ENCODE measurements around the gene KRTAP9-2.
A peak's percentile ranks its signal among the peaks of the same experiment; 100 is the strongest.

The KRTAP9-2 gene

DNA sequence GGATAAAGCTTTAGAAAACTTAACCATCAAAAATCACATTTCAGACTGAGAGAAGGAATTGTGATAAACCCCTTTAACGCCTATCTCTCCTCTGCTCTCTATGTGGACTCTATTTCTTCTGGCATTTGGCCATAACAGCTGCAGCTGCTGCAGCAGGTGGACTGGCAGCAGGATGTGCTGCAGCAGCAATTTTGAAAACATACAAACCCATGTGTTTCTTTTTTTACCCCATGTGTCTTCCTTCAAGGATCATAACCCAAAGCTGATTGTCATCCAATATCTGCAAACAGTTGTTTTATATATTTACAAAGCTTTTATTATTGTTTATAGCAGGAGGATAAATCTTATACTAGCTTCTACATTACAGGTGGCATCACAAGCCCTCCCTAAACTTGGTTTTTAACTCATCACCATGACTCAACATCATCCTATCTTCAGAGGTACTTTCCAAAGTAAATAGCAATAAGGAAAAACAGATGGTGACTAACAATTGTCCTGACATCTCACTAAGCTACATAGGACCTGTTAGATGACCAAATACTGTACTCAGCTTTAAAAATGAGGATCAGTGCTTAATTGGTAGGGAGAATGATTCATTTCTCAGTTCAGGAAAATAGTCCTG, 14.5 kb upstream of the KRTAP9-2 start (continued):
- TF ChIP-seq, protein P1, sequence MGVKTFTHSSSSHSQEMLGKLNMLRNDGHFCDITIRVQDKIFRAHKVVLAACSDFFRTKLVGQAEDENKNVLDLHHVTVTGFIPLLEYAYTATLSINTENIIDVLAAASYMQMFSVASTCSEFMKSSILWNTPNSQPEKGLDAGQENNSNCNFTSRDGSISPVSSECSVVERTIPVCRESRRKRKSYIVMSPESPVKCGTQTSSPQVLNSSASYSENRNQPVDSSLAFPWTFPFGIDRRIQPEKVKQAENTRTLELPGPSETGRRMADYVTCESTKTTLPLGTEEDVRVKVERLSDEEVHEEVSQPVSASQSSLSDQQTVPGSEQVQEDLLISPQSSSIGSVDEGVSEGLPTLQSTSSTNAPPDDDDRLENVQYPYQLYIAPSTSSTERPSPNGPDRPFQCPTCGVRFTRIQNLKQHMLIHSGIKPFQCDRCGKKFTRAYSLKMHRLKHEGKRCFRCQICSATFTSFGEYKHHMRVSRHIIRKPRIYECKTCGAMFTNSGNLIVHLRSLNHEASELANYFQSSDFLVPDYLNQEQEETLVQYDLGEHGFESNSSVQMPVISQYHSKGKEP (tag by site-specific recombination; IDR thresholded peaks at IDR 0.05): peak; percentile 89
- peak; percentile 17; the same call in 1 of the 2 replicates for TF ChIP-seq OSR2 (tag by site-specific recombination; IDR thresholded peaks at IDR 0.05)

DNA sequence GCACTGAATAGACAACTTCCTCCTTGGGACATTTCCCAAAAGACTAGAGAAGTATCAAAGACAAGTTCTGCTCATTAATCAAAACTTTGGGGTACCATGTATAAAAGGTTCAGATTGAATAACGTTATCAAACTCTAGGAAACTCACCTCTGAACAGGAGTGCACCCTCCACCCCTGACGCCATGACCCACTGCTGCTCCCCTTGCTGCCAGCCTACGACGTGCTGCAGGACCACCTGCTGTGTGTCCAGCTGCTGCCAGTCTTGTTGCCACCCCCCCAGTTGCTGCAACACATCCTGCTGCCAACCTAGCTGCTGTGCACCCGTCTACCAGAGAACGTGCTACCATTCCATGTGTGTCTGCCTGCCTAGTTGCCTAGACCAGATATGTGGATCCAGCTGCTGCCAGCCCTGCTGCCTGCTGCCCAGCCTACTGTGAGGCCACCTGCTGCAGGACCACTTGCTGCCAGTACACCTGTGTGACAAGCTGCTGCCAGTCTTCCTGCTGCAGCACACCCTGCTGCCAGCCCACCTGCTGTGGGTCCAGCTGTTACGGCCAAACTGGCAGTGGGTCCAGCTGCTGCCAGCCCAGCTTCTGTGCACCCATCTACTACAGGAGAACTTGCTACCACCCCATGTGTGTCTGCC, 13.8 kb upstream of the KRTAP9-2 start:
- no peak for TF ChIP-seq ZNF549 (tag by site-specific recombination; IDR thresholded peaks at IDR 0.05)
- TF ChIP-seq SCRT2 (tag by site-specific recombination; IDR thresholded peaks at IDR 0.05): peak; percentile 42; the same call in 1 of the 2 replicates
- TF ChIP-seq ZNF776 (tag by site-specific recombination; IDR thresholded peaks at IDR 0.05; ENCODE audit: borderline replicate concordance): no peak
- TF ChIP-seq, protein P2, sequence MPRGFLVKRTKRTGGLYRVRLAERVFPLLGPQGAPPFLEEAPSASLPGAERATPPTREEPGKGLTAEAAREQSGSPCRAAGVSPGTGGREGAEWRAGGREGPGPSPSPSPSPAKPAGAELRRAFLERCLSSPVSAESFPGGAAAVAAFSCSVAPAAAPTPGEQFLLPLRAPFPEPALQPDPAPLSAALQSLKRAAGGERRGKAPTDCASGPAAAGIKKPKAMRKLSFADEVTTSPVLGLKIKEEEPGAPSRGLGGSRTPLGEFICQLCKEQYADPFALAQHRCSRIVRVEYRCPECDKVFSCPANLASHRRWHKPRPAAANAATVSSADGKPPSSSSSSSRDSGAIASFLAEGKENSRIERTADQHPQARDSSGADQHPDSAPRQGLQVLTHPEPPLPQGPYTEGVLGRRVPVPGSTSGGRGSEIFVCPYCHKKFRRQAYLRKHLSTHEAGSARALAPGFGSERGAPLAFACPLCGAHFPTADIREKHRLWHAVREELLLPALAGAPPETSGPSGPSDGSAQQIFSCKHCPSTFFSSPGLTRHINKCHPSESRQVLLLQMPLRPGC (tag by site-specific recombination; IDR thresholded peaks at IDR 0.05): no peak
- no peak for TF ChIP-seq HOXA7 (CRISPR knock-in tag; IDR thresholded peaks at IDR 0.05; ENCODE audit: borderline replicate concordance)
- no peak for TF ChIP-seq ZNF202 (tag by site-specific recombination; IDR thresholded peaks at IDR 0.05; ENCODE audit: borderline replicate concordance)
- no peak for TF ChIP-seq ZNF654 (tag by site-specific recombination; IDR thresholded peaks at IDR 0.05; ENCODE audit: low read depth)
- no peak for TF ChIP-seq ZNF76 (tag by site-specific recombination; IDR thresholded peaks at IDR 0.05; ENCODE audit: borderline replicate concordance, low read depth)
- no peak for TF ChIP-seq ZNF707 (tag by site-specific recombination; IDR thresholded peaks at IDR 0.05)
- TF ChIP-seq ZIC2 (tag by site-specific recombination; IDR thresholded peaks at IDR 0.05): peak; percentile 83
- peak; percentile 49; the same call in 1 of the 2 replicates for TF ChIP-seq SCRT1 (tag by site-specific recombination; IDR thresholded peaks at IDR 0.05; ENCODE audit: borderline replicate concordance)
- TF ChIP-seq ZNF157 (tag by site-specific recombination; IDR thresholded peaks at IDR 0.05): no peak
- no peak for TF ChIP-seq ZNF530 (tag by site-specific recombination; IDR thresholded peaks at IDR 0.05; ENCODE audit: low read depth)
- Histone ChIP-seq H3K27ac (ENCODE audit: extremely low read depth, low read depth, low read length) (no peak overlapping the region), H3K9me3 (ENCODE audit: control insufficient read depth, insufficient read depth, low read depth, low read length) (no peaks in the 10 kb centered on the region), H3K36me3 (ENCODE audit: control insufficient read depth in 2 of 2, insufficient read depth in 1 of 2, low read length in 2 of 2) (no peaks in the 10 kb centered on the region), H3K4me1 (ENCODE audit: control insufficient read depth, insufficient read depth, low read length) (peaks cover 4% of the 10 kb centered on the region; the same call in 1 of the 2 replicates), H3K4me3 (ENCODE audit: low read depth, low read length) (no peak overlapping the region)
- POLR2A ChIA-PET: no interaction called here
- CTCF ChIA-PET: interaction anchor here (0.6 kb wide), 1 partner anchor 429 kb away, joined by 3 read pairs; no protein-coding TSS in a partner anchor

DNA sequence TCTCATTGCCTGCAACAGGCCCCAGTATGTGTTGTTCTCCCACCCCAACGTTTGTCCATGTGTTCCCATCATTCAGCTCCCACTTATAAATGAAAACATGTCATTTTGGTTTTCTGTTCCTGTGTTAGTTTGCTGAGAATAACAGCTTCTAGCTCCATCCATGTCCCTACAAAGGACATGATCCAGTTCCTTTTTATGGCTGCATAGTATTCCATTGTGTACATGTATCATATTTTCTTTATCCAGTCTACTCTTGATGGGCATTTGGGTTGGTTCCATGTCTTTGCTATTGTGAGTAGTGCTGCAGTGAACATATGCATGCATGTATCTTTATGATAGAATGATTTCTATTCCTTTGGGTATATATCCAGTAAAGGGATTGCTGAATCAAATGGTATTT, 10.8 kb upstream of the KRTAP9-2 start:
- Histone ChIP-seq H3K27ac (ENCODE audit: extremely low read depth, low read depth, low read length) (no peak overlapping the region), H3K4me3 (ENCODE audit: low read depth, low read length) (no peak overlapping the region), H3K9me3 (ENCODE audit: control insufficient read depth, insufficient read depth, low read depth, low read length) (no peaks in the 10 kb centered on the region), H3K36me3 (ENCODE audit: control insufficient read depth in 2 of 2, insufficient read depth in 1 of 2, low read length in 2 of 2) (no peaks in the 10 kb centered on the region), H3K4me1 (ENCODE audit: control insufficient read depth, insufficient read depth, low read length) (peaks cover 4% of the 10 kb centered on the region; the same call in 1 of the 2 replicates)
- POLR2A ChIA-PET: no interaction called here
- TF ChIP-seq ZNF146 (tag by site-specific recombination; IDR thresholded peaks at IDR 0.05) (peak; percentile 69; the same call in 1 of the 2 replicates), ZNF571 (tag by site-specific recombination; IDR thresholded peaks at IDR 0.05) (no peak), KLF7 (tag by site-specific recombination; IDR thresholded peaks at IDR 0.05; ENCODE audit: borderline replicate concordance) (no peak), ZNF133 (tag by site-specific recombination; IDR thresholded peaks at IDR 0.05) (no peak)
- TF ChIP-seq, protein P1 (tag by site-specific recombination; IDR thresholded peaks at IDR 0.05): no peak
- CTCF ChIA-PET: interaction anchor here (1.0 kb wide), 1 partner anchor 18 kb away, joined by 4 read pairs; no protein-coding TSS in a partner anchor
